ENCODE measurements around the gene PPP2R2C.

PPP2R2C gene

GRCh38 chr4:6354119-6354518, 118.3 kb downstream of the PPP2R2C start:
- H3K36me3 ChIP-seq (ENCODE audit: control insufficient read depth in 1 of 2, insufficient read depth in 2 of 2, low read depth in 1 of 2, low read length in 2 of 2), result no peaks in the 10 kb centered on the region
- no peaks in the 10 kb centered on the region for H3K4me1 ChIP-seq (ENCODE audit: control insufficient read depth, insufficient read depth, low read depth, low read length)
- no peak overlapping the region for H2BK5ac ChIP-seq (ENCODE audit: low read depth, low read length, poor library complexity, severe bottlenecking)
- H3K79me1 ChIP-seq (replicated peaks; ENCODE audit: low read length, poor library complexity, severe bottlenecking), result no peaks in the 10 kb centered on the region
- H3K27me3 ChIP-seq (ENCODE audit: control insufficient read depth in 1 of 2, insufficient read depth in 1 of 2, low read length in 2 of 2), result peaks cover 21 to 33% of the 10 kb centered on the region in 2 experiments
- no peaks in the 10 kb centered on the region for H3K9me3 ChIP-seq (ENCODE audit: control insufficient read depth, low read length)
- no peak overlapping the region for H3K27ac ChIP-seq (ENCODE audit: low read length, poor library complexity, severe bottlenecking)
- no peak overlapping the region for H3K4me2 ChIP-seq (ENCODE audit: low read length, poor library complexity, severe bottlenecking)
- no peak for DNase-seq
- H2AFZ ChIP-seq (ENCODE audit: low read depth, low read length), result no peak overlapping the region
- H2AK5ac ChIP-seq (ENCODE audit: low read length, severe bottlenecking), result no peak overlapping the region
- peak overlapping the region; percentile 50 for H4K91ac ChIP-seq (ENCODE audit: low read length)
- WGBS, result 71% methylated on average over 15 of the region's 15 CpGs
- no peak overlapping the region for H2BK15ac ChIP-seq (ENCODE audit: low read depth, poor library complexity, severe bottlenecking)
- H2BK120ac ChIP-seq (ENCODE audit: low read depth, low read length), result no peak overlapping the region
- H3K14ac ChIP-seq (ENCODE audit: low read length in 2 of 2), result no peak overlapping the region
- no peak overlapping the region for H3K4me3 ChIP-seq (ENCODE audit: insufficient read depth in 1 of 2, low read depth in 1 of 2, low read length in 2 of 2)
- H3K18ac ChIP-seq (ENCODE audit: low read depth in 1 of 2, low read length in 2 of 2), result no peak overlapping the region
- no peak overlapping the region for H3K4ac ChIP-seq (ENCODE audit: low read depth in 1 of 2, low read length in 2 of 2)
- no peak overlapping the region for H3K23ac ChIP-seq (ENCODE audit: low read length in 2 of 2)
- H4K8ac ChIP-seq (ENCODE audit: low read length), result no peak overlapping the region
- H2BK12ac ChIP-seq (ENCODE audit: low read length in 2 of 2), result no peak overlapping the region
- H3K9ac ChIP-seq (ENCODE audit: low read length), result no peak overlapping the region

GRCh38 chr4:6352031-6352692, 120.3 kb downstream of the PPP2R2C start:
- Histone ChIP-seq H2BK12ac (ENCODE audit: low read length in 2 of 2) (no peak overlapping the region), H2BK15ac (ENCODE audit: low read depth, poor library complexity, severe bottlenecking) (no peak overlapping the region), H3K9ac (ENCODE audit: low read length) (no peak overlapping the region), H3K36me3 (ENCODE audit: control insufficient read depth in 1 of 2, insufficient read depth in 2 of 2, low read depth in 1 of 2, low read length in 2 of 2) (no peaks in the 10 kb centered on the region), H3K4ac (ENCODE audit: low read depth in 1 of 2, low read length in 2 of 2) (no peak overlapping the region), H4K8ac (ENCODE audit: low read length) (no peak overlapping the region), H2AK5ac (ENCODE audit: low read length, severe bottlenecking) (no peak overlapping the region), H3K79me1 (replicated peaks; ENCODE audit: low read length, poor library complexity, severe bottlenecking) (no peaks in the 10 kb centered on the region), H3K9me3 (ENCODE audit: control insufficient read depth, low read length) (no peaks in the 10 kb centered on the region), H3K14ac (ENCODE audit: low read length in 2 of 2) (no peak overlapping the region), H3K4me3 (ENCODE audit: insufficient read depth in 1 of 2, low read depth in 1 of 2, low read length in 2 of 2) (no peak overlapping the region), H2BK5ac (ENCODE audit: low read depth, low read length, poor library complexity, severe bottlenecking) (no peak overlapping the region), H3K23ac (ENCODE audit: low read length in 2 of 2) (no peak overlapping the region), H3K18ac (ENCODE audit: low read depth in 1 of 2, low read length in 2 of 2) (no peak overlapping the region), H4K91ac (ENCODE audit: low read length) (no peak overlapping the region), H3K27ac (ENCODE audit: low read length, poor library complexity, severe bottlenecking) (no peak overlapping the region), H3K27me3 (ENCODE audit: control insufficient read depth in 1 of 2, insufficient read depth in 1 of 2, low read length in 2 of 2) (peaks cover 28 to 53% of the 10 kb centered on the region in 2 experiments), H3K4me2 (ENCODE audit: low read length, poor library complexity, severe bottlenecking) (no peak overlapping the region), H2AFZ (ENCODE audit: low read depth, low read length) (no peak overlapping the region), H2BK120ac (ENCODE audit: low read depth, low read length) (no peak overlapping the region), H3K4me1 (ENCODE audit: control insufficient read depth, insufficient read depth, low read depth, low read length) (no peaks in the 10 kb centered on the region)
- no peak for DNase-seq
- 75% methylated on average over 12 of the region's 13 CpGs for WGBS

- H4K8ac ChIP-seq (ENCODE audit: low read length), result no peak overlapping the region
- no peak for DNase-seq
- no peaks in the 10 kb centered on the region for H3K36me3 ChIP-seq (ENCODE audit: control insufficient read depth in 1 of 2, insufficient read depth in 2 of 2, low read depth in 1 of 2, low read length in 2 of 2)
- H3K9ac ChIP-seq (ENCODE audit: low read length), result no peak overlapping the region
- no peak overlapping the region for H2AFZ ChIP-seq (ENCODE audit: low read depth, low read length)
- H2BK12ac ChIP-seq (ENCODE audit: low read length in 2 of 2), result no peak overlapping the region
- H4K91ac ChIP-seq (ENCODE audit: low read length), result no peak overlapping the region
- H3K4me2 ChIP-seq (ENCODE audit: low read length, poor library complexity, severe bottlenecking), result no peak overlapping the region
- no peak overlapping the region for H3K4ac ChIP-seq (ENCODE audit: low read depth in 1 of 2, low read length in 2 of 2)
- no peak overlapping the region for H3K14ac ChIP-seq (ENCODE audit: low read length in 2 of 2)
- H3K27me3 ChIP-seq (ENCODE audit: control insufficient read depth in 1 of 2, insufficient read depth in 1 of 2, low read length in 2 of 2), result peaks cover 31 to 59% of the 10 kb centered on the region in 2 experiments
- no peak overlapping the region for H3K4me3 ChIP-seq (ENCODE audit: insufficient read depth in 1 of 2, low read depth in 1 of 2, low read length in 2 of 2)
- H3K79me1 ChIP-seq (replicated peaks; ENCODE audit: low read length, poor library complexity, severe bottlenecking), result no peaks in the 10 kb centered on the region
- no peak overlapping the region for H2AK5ac ChIP-seq (ENCODE audit: low read length, severe bottlenecking)
- no peak overlapping the region for H2BK5ac ChIP-seq (ENCODE audit: low read depth, low read length, poor library complexity, severe bottlenecking)
- no peak overlapping the region for H2BK15ac ChIP-seq (ENCODE audit: low read depth, poor library complexity, severe bottlenecking)
- no peak overlapping the region for H3K27ac ChIP-seq (ENCODE audit: low read length, poor library complexity, severe bottlenecking)
- no peak overlapping the region for H3K23ac ChIP-seq (ENCODE audit: low read length in 2 of 2)
- no peak overlapping the region for H3K18ac ChIP-seq (ENCODE audit: low read depth in 1 of 2, low read length in 2 of 2)
- no peak overlapping the region for H2BK120ac ChIP-seq (ENCODE audit: low read depth, low read length)
- no peaks in the 10 kb centered on the region for H3K9me3 ChIP-seq (ENCODE audit: control insufficient read depth, low read length)
- WGBS, result 91% methylated on average over 20 of the region's 22 CpGs
- no peaks in the 10 kb centered on the region for H3K4me1 ChIP-seq (ENCODE audit: control insufficient read depth, insufficient read depth, low read depth, low read length)
Observed at GRCh38 chr4:6351246-6352000, 121.0 kb downstream of the PPP2R2C start.

- Histone ChIP-seq H3K23ac (ENCODE audit: low read length in 2 of 2) (no peak overlapping the region), H3K14ac (ENCODE audit: low read length in 2 of 2) (no peak overlapping the region), H2BK5ac (ENCODE audit: low read depth, low read length, poor library complexity, severe bottlenecking) (no peak overlapping the region), H3K79me1 (replicated peaks; ENCODE audit: low read length, poor library complexity, severe bottlenecking) (no peaks in the 10 kb centered on the region), H3K27me3 (ENCODE audit: control insufficient read depth in 1 of 2, insufficient read depth in 1 of 2, low read length in 2 of 2) (peaks cover 32 to 63% of the 10 kb centered on the region in 2 experiments), H2BK15ac (ENCODE audit: low read depth, poor library complexity, severe bottlenecking) (no peak overlapping the region), H3K36me3 (ENCODE audit: control insufficient read depth in 1 of 2, insufficient read depth in 2 of 2, low read depth in 1 of 2, low read length in 2 of 2) (no peaks in the 10 kb centered on the region), H2BK12ac (ENCODE audit: low read length in 2 of 2) (no peak overlapping the region), H3K4ac (ENCODE audit: low read depth in 1 of 2, low read length in 2 of 2) (no peak overlapping the region), H4K91ac (ENCODE audit: low read length) (no peak overlapping the region), H2BK120ac (ENCODE audit: low read depth, low read length) (no peak overlapping the region), H3K4me1 (ENCODE audit: control insufficient read depth, insufficient read depth, low read depth, low read length) (no peaks in the 10 kb centered on the region), H3K4me2 (ENCODE audit: low read length, poor library complexity, severe bottlenecking) (no peak overlapping the region), H3K27ac (ENCODE audit: low read length, poor library complexity, severe bottlenecking) (no peak overlapping the region), H3K9me3 (ENCODE audit: control insufficient read depth, low read length) (no peaks in the 10 kb centered on the region), H4K8ac (ENCODE audit: low read length) (no peak overlapping the region), H2AK5ac (ENCODE audit: low read length, severe bottlenecking) (no peak overlapping the region), H3K18ac (ENCODE audit: low read depth in 1 of 2, low read length in 2 of 2) (no peak overlapping the region), H2AFZ (ENCODE audit: low read depth, low read length) (no peak overlapping the region), H3K9ac (ENCODE audit: low read length) (no peak overlapping the region), H3K4me3 (ENCODE audit: insufficient read depth in 1 of 2, low read depth in 1 of 2, low read length in 2 of 2) (no peak overlapping the region)
- no peak for DNase-seq
- 89% methylated on average over 8 of the region's 8 CpGs for WGBS
Observed at GRCh38 chr4:6350646-6351045, 121.8 kb downstream of the PPP2R2C start.
